H1 (cell line): ENCODE results near the gene C1QA. TPM values are rescaled to one million over a fixed set of nuclear protein-coding genes. Genes with fewer than 3 reads are reported as not detected.

Experiments
- TEAD4 ChIP-seq: IDR thresholded peaks from 2 replicates; pipeline ENCODE4 v1.6.1; 2012; ENCODE audit warnings: low read depth, low read length, inconsistent platforms, mixed read lengths
- polyA plus RNA-seq, 7 experiments: library from polyadenylated mRNA; depleted of rRNA in 3 of 7; stranded (reverse) in 5 of 7; unstranded in 2 of 7; fragments of >200 nt in 5 of 7; fragments of 200-250 nt in 2 of 7; gene quantifications; 1 replicate in 5 of 7; 2 replicates in 1 of 7; 4 replicates in 1 of 7; pipeline versions ENCODE4 v1.2.1 to v1.2.3, GENCODE V29; 2011 to 2013; ENCODE audit warnings: missing spikeins in 2 of 7, mixed read lengths in 2 of 7
- total RNA-seq: library from RNA; stranded (reverse); fragmentation: NEBNext Ultra II Directional; extraction: Animal tissue kit (Norgen Biotek cat#: 25700); gene quantifications from 2 replicates; pipeline ENCODE4 v1.2.1, GENCODE V29; 2021

Gene C1QA
- total and polyA plus RNA-seq, 2 of the 8 experiments (the other 6 are each of a cell fraction or from before 2014, with no cell fraction given) = not detected

DNA sequence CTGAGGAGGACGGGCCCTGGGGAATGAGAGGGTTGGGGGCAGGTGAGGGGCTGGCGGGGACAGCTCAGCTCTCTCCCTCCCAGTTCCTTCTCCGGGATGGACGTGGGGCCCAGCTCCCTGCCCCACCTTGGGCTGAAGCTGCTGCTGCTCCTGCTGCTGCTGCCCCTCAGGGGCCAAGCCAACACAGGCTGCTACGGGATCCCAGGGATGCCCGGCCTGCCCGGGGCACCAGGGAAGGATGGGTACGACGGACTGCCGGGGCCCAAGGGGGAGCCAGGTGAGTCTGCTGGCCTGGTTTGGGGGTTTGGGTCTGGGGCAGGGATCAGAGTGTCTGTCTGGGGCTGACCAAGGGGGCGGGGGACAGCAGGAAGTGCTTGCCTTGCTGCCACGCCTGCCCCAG is 7.5 kb downstream of the C1QA start (continued):
- TF ChIP-seq TEAD4 = no peak
